GM12878 (cell line): Measurements from ENCODE around the gene KLHL10.

Experiments used
- EZH2 ChIP-seq: IDR thresholded peaks from 2 replicates; pipeline ENCODE4 v1.6.1; 2012; ENCODE audit warnings: low read depth, mild to moderate bottlenecking, control low read depth, inconsistent platforms, low read length, borderline replicate concordance; ENCODE audit not compliant: control insufficient read depth
- POLR2A ChIP-seq: IDR thresholded peaks from 2 replicates; pipeline ENCODE4 v1.6.1; 2011; ENCODE audit warnings: low read depth, mild to moderate bottlenecking, low read length
- RFX5 ChIP-seq: IDR thresholded peaks from 2 replicates; pipeline ENCODE4 v1.6.1; 2011; ENCODE audit warnings: low read depth, low read length, improper control_type of control experiment
- TF ChIP-seq, protein P1 (sequence below), 3 experiments: IDR thresholded peaks in 2 of 3; conservative IDR thresholded peaks in 1 of 3; 2 replicates each; pipeline ENCODE4 v1.5.1; 2011; ENCODE audit warnings: low read depth in 3 of 3, low read length in 3 of 3, mild to moderate bottlenecking in 3 of 3, control low read depth in 2 of 3, moderate library complexity in 2 of 3, inconsistent platforms in 1 of 3, mixed read lengths in 1 of 3; ENCODE audit not compliant: control insufficient read depth in 2 of 3, insufficient read depth in 1 of 3; ENCODE audit errors: extremely low read depth in 1 of 3

DNA sequence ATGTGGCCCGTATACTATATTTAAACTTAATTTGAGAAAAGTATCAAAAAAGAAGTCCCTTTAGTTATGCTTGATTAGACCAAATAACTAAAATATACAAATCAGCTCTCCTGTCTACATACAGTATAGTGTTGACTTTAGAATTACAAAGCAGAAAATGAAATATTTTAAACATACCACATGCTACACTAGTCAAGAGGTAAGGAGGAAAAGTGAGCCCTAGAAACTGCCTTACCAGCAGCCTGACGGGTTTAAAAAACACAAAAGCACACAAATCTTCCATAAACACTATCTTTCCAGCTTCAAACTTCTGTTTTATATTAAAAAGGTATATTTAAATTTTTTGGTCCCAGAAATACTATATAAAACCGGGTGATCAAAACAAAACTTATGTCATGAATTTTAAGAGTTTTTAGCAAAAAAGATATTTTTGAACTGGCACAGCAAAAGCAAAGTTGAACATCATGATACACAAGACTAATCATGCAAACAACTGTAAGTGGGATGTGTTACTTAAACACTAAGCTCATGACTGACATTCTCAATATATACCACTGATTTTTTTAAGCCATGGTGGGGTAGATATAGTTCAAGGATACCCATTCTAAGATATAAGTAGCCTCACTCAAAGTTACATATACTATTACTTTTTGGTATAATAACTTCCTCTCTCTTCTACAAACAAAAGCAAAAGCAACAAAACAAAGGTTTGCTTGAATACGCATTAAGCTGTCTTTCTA lies 11.8 kb downstream of the KLHL10 start:
- TF ChIP-seq POLR2A (no peak), EZH2 (no peak), RFX5 (no peak)
- TF ChIP-seq, protein P1, sequence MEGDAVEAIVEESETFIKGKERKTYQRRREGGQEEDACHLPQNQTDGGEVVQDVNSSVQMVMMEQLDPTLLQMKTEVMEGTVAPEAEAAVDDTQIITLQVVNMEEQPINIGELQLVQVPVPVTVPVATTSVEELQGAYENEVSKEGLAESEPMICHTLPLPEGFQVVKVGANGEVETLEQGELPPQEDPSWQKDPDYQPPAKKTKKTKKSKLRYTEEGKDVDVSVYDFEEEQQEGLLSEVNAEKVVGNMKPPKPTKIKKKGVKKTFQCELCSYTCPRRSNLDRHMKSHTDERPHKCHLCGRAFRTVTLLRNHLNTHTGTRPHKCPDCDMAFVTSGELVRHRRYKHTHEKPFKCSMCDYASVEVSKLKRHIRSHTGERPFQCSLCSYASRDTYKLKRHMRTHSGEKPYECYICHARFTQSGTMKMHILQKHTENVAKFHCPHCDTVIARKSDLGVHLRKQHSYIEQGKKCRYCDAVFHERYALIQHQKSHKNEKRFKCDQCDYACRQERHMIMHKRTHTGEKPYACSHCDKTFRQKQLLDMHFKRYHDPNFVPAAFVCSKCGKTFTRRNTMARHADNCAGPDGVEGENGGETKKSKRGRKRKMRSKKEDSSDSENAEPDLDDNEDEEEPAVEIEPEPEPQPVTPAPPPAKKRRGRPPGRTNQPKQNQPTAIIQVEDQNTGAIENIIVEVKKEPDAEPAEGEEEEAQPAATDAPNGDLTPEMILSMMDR (IDR thresholded peaks at IDR 0.05 in 2 of 3, conservative IDR thresholded peaks at IDR 0.05 in 1 of 3; ENCODE audit: control insufficient read depth in 2 of 3, extremely low read depth in 1 of 3, insufficient read depth in 1 of 3, low read depth in 3 of 3, low read length in 3 of 3), result no peak
